ENCODE data around the gene TTC28. TPM values are rescaled to one million over a fixed set of nuclear protein-coding genes. Genes with fewer than 3 reads are reported as not detected.
"Not testable (repeated sequence)": the region's sequence is repeated elsewhere in the genome, so short reads cannot be mapped to it uniquely, and the experiment has no call there.

TTC28 gene
- total and polyA plus RNA-seq, 11 donors: 5.1 to 34.9 (median 21.8) TPM

GRCh38 chr22:28171115-28171514 lies 508.5 kb downstream of the TTC28 start:
- 39 to 58% (median 43%) methylated on average over 2 of the region's 2 CpGs for WGBS, 4 donors

GRCh38 chr22:28169314-28169713 lies 510.3 kb downstream of the TTC28 start:
- H3K9me3 ChIP-seq: peaks cover 0 to 19% (median 0%) of the 10 kb centered on the region in 12 donors
- DNase-seq; H3K4me3 ChIP-seq; H3K27ac ChIP-seq; intact Hi-C loops (cut with DNase I); ATAC-seq; H3K36me3 ChIP-seq; H3K27me3 ChIP-seq: not testable (repeated sequence)
- WGBS, 4 donors: 98 to 99% (median 98%) methylated on average over 2 of the region's 2 CpGs
- peaks cover 0 to 28% (median 10%) of the 10 kb centered on the region in 12 donors for H3K4me1 ChIP-seq

More at GRCh38 chr22:28171115-28171514, 508.5 kb downstream of the TTC28 start:
- Histone ChIP-seq H3K4me3 (no peak overlapping the region), H3K36me3 (no peaks in the 10 kb centered on the region), H3K4me1 (peaks cover 0 to 28% (median 10%) of the 10 kb centered on the region in 12 donors), H3K9me3 (peaks cover 0 to 16% (median 0%) of the 10 kb centered on the region in 12 donors), H3K27ac (no peak overlapping the region), H3K27me3 (no peaks in the 10 kb centered on the region)
- intact Hi-C loops (cut with DNase I): no loop called here
- ATAC-seq (peak; percentile 56 to 82 (median 69)), DNase-seq (no peak)
- TF ChIP-seq CTCF (IDR thresholded peaks at IDR 0.05) (no peak), POLR2A (IDR thresholded peaks at IDR 0.05) (no peak)

GRCh38 chr22:28155808-28156207 lies 523.8 kb downstream of the TTC28 start:
- DNase-seq: no peak
- no peaks in the 10 kb centered on the region for H3K4me1 ChIP-seq
- peaks cover 0 to 5% (median 0%) of the 10 kb centered on the region in 9 donors for H3K36me3 ChIP-seq
- no peak for ATAC-seq
- intact Hi-C loops (cut with DNase I): no loop called here
- peaks cover 0 to 23% (median 0%) of the 10 kb centered on the region in 12 donors for H3K9me3 ChIP-seq
- no peak overlapping the region for H3K27ac ChIP-seq
- H3K4me3 ChIP-seq: no peak overlapping the region
- TF ChIP-seq CTCF (IDR thresholded peaks at IDR 0.05): no peak
- TF ChIP-seq POLR2A (IDR thresholded peaks at IDR 0.05): no peak
- no peaks in the 10 kb centered on the region for H3K27me3 ChIP-seq

- Histone ChIP-seq H3K4me3 (no peak overlapping the region), H3K36me3 (no peaks in the 10 kb centered on the region), H3K4me1 (no peaks in the 10 kb centered on the region), H3K27ac (no peak overlapping the region), H3K27me3 (no peaks in the 10 kb centered on the region), H3K9me3 (peaks cover 0 to 23% (median 0%) of the 10 kb centered on the region in 12 donors)
- WGBS, 4 donors: 81 to 85% (median 83%) methylated on average over 2 of the region's 2 CpGs
- ATAC-seq (no peak), DNase-seq (no peak)
- intact Hi-C loops (cut with DNase I): no loop called here
- TF ChIP-seq POLR2A (IDR thresholded peaks at IDR 0.05) (no peak), CTCF (IDR thresholded peaks at IDR 0.05) (no peak)
Observed at GRCh38 chr22:28154861-28155260, 524.8 kb downstream of the TTC28 start.

GRCh38 chr22:28151151-28151816 lies 528.4 kb downstream of the TTC28 start:
- peaks cover 0 to 15% (median 6%) of the 10 kb centered on the region in 12 donors for H3K4me1 ChIP-seq
- no peaks in the 10 kb centered on the region for H3K27me3 ChIP-seq
- no peaks in the 10 kb centered on the region for H3K9me3 ChIP-seq
- no peak for DNase-seq
- intact Hi-C loops (cut with DNase I): no loop called here
- 88 to 96% (median 93%) methylated on average over 4 of the region's 4 CpGs for WGBS, 4 donors
- no peak for ATAC-seq
- no peak overlapping the region for H3K4me3 ChIP-seq
- TF ChIP-seq POLR2A (IDR thresholded peaks at IDR 0.05): no peak
- TF ChIP-seq CTCF (IDR thresholded peaks at IDR 0.05): no peak
- H3K27ac ChIP-seq: no peak overlapping the region
- H3K36me3 ChIP-seq: no peaks in the 10 kb centered on the region

All from heart left ventricle (tissue), 16 donors.